Neuronal stem cell (in vitro differentiated cells): ENCODE data around the gene WDR53.
"Not testable (repeated sequence)": the region's sequence is repeated elsewhere in the genome, so short reads cannot be mapped to it uniquely, and the experiment has no call there.

Experiments used
- DNase-seq: peaks from one replicate; pipeline ENCODE4 v3.0.0-alpha.2; 2013; ENCODE audit warnings: low spot score
- H2AFZ ChIP-seq: one replicate; pipeline ENCODE4 v1.6.1; 2013; ENCODE audit warnings: mild to moderate bottlenecking, low read length, inconsistent platforms
- H2AK5ac ChIP-seq: 2 replicates; pipeline ENCODE4 v1.6.1; 2013; ENCODE audit warnings: low read depth, mild to moderate bottlenecking, inconsistent platforms, low read length, moderate library complexity, mixed read lengths
- H2BK120ac ChIP-seq: 2 replicates; pipeline ENCODE4 v1.6.1; 2013; ENCODE audit warnings: low read depth, mild to moderate bottlenecking, inconsistent platforms, low read length, moderate library complexity, mixed read lengths
- H2BK12ac ChIP-seq: one replicate; pipeline ENCODE4 v1.6.1; 2013; ENCODE audit warnings: low read length, inconsistent platforms
- H2BK15ac ChIP-seq: 2 replicates; pipeline ENCODE4 v1.6.1; 2013; ENCODE audit warnings: mild to moderate bottlenecking, low read length, inconsistent platforms, mixed read lengths
- H2BK5ac ChIP-seq: one replicate; pipeline ENCODE4 v1.6.1; 2013; ENCODE audit warnings: inconsistent platforms, mild to moderate bottlenecking, low read length, moderate library complexity
- H3K14ac ChIP-seq: one replicate; pipeline ENCODE4 v1.6.1; 2013; ENCODE audit warnings: low read length, inconsistent platforms
- H3K18ac ChIP-seq: 2 replicates; pipeline ENCODE4 v1.6.1; 2013; ENCODE audit warnings: low read length, inconsistent platforms
- H3K23ac ChIP-seq: 2 replicates; pipeline ENCODE4 v1.6.1; 2013; ENCODE audit warnings: low read depth, mild to moderate bottlenecking, mixed read lengths, low read length, inconsistent platforms; ENCODE audit not compliant: poor library complexity
- H3K27ac ChIP-seq: replicated peaks from 3 replicates; pipeline ENCODE4 v1.5.1; 2013; ENCODE audit warnings: low read length, inconsistent platforms
- H3K27me3 ChIP-seq, 3 experiments: 2 replicates each; pipeline ENCODE4 v1.6.1; 2013; ENCODE audit warnings: low read length in 3 of 3, mild to moderate bottlenecking in 2 of 3, inconsistent platforms in 1 of 3, low read depth in 1 of 3, mixed read lengths in 1 of 3, moderate library complexity in 1 of 3; ENCODE audit not compliant: control insufficient read depth in 3 of 3, insufficient read depth in 3 of 3
- H3K36me3 ChIP-seq, 2 donors: replicated peaks in 1 of 2; 2 replicates each; pipeline ENCODE4 v1.6.1; 2013; ENCODE audit warnings: low read length in 2 of 2; ENCODE audit not compliant: control insufficient read depth in 2 of 2, insufficient read depth in 2 of 2
- H3K4ac ChIP-seq: 2 replicates; pipeline ENCODE4 v1.6.1; 2013; ENCODE audit warnings: inconsistent platforms, mild to moderate bottlenecking, low read length, moderate library complexity
- H3K4me1 ChIP-seq, 2 donors: 1 replicate in 1 of 2; 2 replicates in 1 of 2; pipeline ENCODE4 v1.6.1; 2013; ENCODE audit warnings: low read length in 2 of 2, low read depth in 1 of 2; ENCODE audit not compliant: control insufficient read depth in 2 of 2, insufficient read depth in 1 of 2
- H3K4me2 ChIP-seq: one replicate; pipeline ENCODE4 v1.6.1; 2013; ENCODE audit warnings: mild to moderate bottlenecking, low read length, inconsistent platforms; ENCODE audit not compliant: insufficient read depth, poor library complexity, severe bottlenecking
- H3K4me3 ChIP-seq, 2 donors: 2 replicates each; pipeline ENCODE4 v1.5.1; 2013; ENCODE audit warnings: low read length in 2 of 2, mild to moderate bottlenecking in 2 of 2, inconsistent platforms in 1 of 2, moderate library complexity in 1 of 2
- H3K79me1 ChIP-seq: one replicate; pipeline ENCODE4 v1.6.1; 2013; ENCODE audit warnings: low read depth, mild to moderate bottlenecking, inconsistent platforms, low read length, moderate library complexity
- H3K9ac ChIP-seq: one replicate; pipeline ENCODE4 v1.6.1; 2013; ENCODE audit warnings: mild to moderate bottlenecking, low read depth, low read length, inconsistent platforms; ENCODE audit not compliant: poor library complexity
- H3K9me3 ChIP-seq, 2 donors: replicated peaks in 1 of 2; 2 replicates each; pipeline versions ENCODE3 to v1.6.1; 2013; ENCODE audit warnings: low read length in 2 of 2, mild to moderate bottlenecking in 2 of 2, inconsistent platforms in 1 of 2, low read depth in 1 of 2, mixed read lengths in 1 of 2, moderate library complexity in 1 of 2; ENCODE audit not compliant: control insufficient read depth in 2 of 2, insufficient read depth in 1 of 2
- H4K8ac ChIP-seq: one replicate; pipeline ENCODE4 v1.6.1; 2013; ENCODE audit warnings: low read depth, mild to moderate bottlenecking, inconsistent platforms, low read length, moderate library complexity
- H4K91ac ChIP-seq: one replicate; pipeline ENCODE4 v1.6.1; 2013; ENCODE audit warnings: low read length, low read depth, mild to moderate bottlenecking, inconsistent platforms; ENCODE audit not compliant: poor library complexity
- WGBS, 2 donors: extraction: QIAGEN DNeasy Blood & Tissue Kit; methylation state at CpG; one replicate each; pipeline ENCODE4 v1.1.7; 2013; ENCODE audit warnings: missing lambda C conversion rate in 2 of 2, mixed read lengths in 1 of 2; ENCODE audit not compliant: insufficient read length in 2 of 2, insufficient replicate concordance in 1 of 2; ENCODE audit errors: extremely low coverage in 2 of 2; 5-methylcytosine and 5-hydroxymethylcytosine counted together

The WDR53 gene

GRCh38 chr3:196597971-196598733 lies 29.8 kb upstream of the WDR53 start:
- not testable (repeated sequence) for H3K18ac ChIP-seq, H3K14ac ChIP-seq, H3K27me3 ChIP-seq, H3K36me3 ChIP-seq, H3K4me3 ChIP-seq, H3K27ac ChIP-seq, H3K79me1 ChIP-seq, H4K8ac ChIP-seq, H3K4me1 ChIP-seq, H3K23ac ChIP-seq, H2BK5ac ChIP-seq, H3K4ac ChIP-seq, H3K9me3 ChIP-seq, DNase-seq, H2AK5ac ChIP-seq, H2BK15ac ChIP-seq, H4K91ac ChIP-seq, H2BK120ac ChIP-seq, H3K9ac ChIP-seq, H3K4me2 ChIP-seq, H2BK12ac ChIP-seq
- peak overlapping the region; percentile 73 for H2AFZ ChIP-seq
- no CpG with 5 or more reads among the region's 25 CpGs for WGBS, 2 donors

GRCh38 chr3:196596355-196596754 lies 28.0 kb upstream of the WDR53 start:
- H4K8ac ChIP-seq = no peak overlapping the region
- no peak overlapping the region for H2BK12ac ChIP-seq
- no peak overlapping the region for H3K4ac ChIP-seq
- H3K27ac ChIP-seq = no peak overlapping the region
- H3K4me1 ChIP-seq = no peaks in the 10 kb centered on the region
- DNase-seq = no peak
- H3K27me3 ChIP-seq = no peaks in the 10 kb centered on the region
- H3K23ac ChIP-seq = no peak overlapping the region
- no peak overlapping the region for H2AK5ac ChIP-seq
- H2BK15ac ChIP-seq = no peak overlapping the region
- no peak overlapping the region for H3K9ac ChIP-seq
- no peak overlapping the region for H3K4me3 ChIP-seq
- whole genome bisulfite sequencing, 2 donors = no CpG with 5 or more reads among the region's 5 CpGs
- H3K4me2 ChIP-seq = no peak overlapping the region
- no peak overlapping the region for H4K91ac ChIP-seq
- H3K9me3 ChIP-seq = no peaks in the 10 kb centered on the region
- no peak overlapping the region for H3K14ac ChIP-seq
- no peaks in the 10 kb centered on the region for H3K36me3 ChIP-seq
- H2BK120ac ChIP-seq = no peak overlapping the region
- H3K18ac ChIP-seq = no peak overlapping the region
- peak overlapping the region; percentile 60 for H2AFZ ChIP-seq
- H3K79me1 ChIP-seq = no peaks in the 10 kb centered on the region
- no peak overlapping the region for H2BK5ac ChIP-seq

GRCh38 chr3:196590279-196590678 lies 21.9 kb upstream of the WDR53 start:
- no peak for DNase-seq
- Histone ChIP-seq H3K27me3 (no peaks in the 10 kb centered on the region), H3K18ac (no peak overlapping the region), H3K4me2 (no peak overlapping the region), H3K4me3 (no peak overlapping the region), H3K23ac (no peak overlapping the region), H3K79me1 (no peaks in the 10 kb centered on the region), H2AFZ (no peak overlapping the region), H3K36me3 (peaks cover 0 to 23% of the 10 kb centered on the region in 2 donors), H2BK5ac (no peak overlapping the region), H2BK12ac (no peak overlapping the region), H4K91ac (no peak overlapping the region), H3K4me1 (no peaks in the 10 kb centered on the region), H3K14ac (no peak overlapping the region), H2AK5ac (no peak overlapping the region), H3K27ac (no peak overlapping the region), H4K8ac (no peak overlapping the region), H3K9me3 (no peaks in the 10 kb centered on the region), H3K9ac (no peak overlapping the region), H2BK15ac (no peak overlapping the region), H2BK120ac (no peak overlapping the region), H3K4ac (no peak overlapping the region)
- WGBS, 2 donors = no CpG with 5 or more reads among the region's 5 CpGs

GRCh38 chr3:196585044-196585757 lies 16.8 kb upstream of the WDR53 start:
- Histone ChIP-seq H3K27ac (no peak overlapping the region), H2BK15ac (no peak overlapping the region), H3K36me3 (peaks cover 2 to 68% of the 10 kb centered on the region in 2 donors), H3K9me3 (no peaks in the 10 kb centered on the region), H2AFZ (no peak overlapping the region), H3K27me3 (no peaks in the 10 kb centered on the region), H3K23ac (no peak overlapping the region), H2BK120ac (no peak overlapping the region), H3K4me1 (no peaks in the 10 kb centered on the region), H3K9ac (no peak overlapping the region), H4K8ac (no peak overlapping the region), H2BK12ac (no peak overlapping the region), H2AK5ac (no peak overlapping the region), H4K91ac (no peak overlapping the region), H3K79me1 (no peaks in the 10 kb centered on the region), H3K14ac (no peak overlapping the region), H2BK5ac (no peak overlapping the region), H3K4me3 (no peak overlapping the region), H3K4ac (no peak overlapping the region), H3K18ac (no peak overlapping the region), H3K4me2 (no peak overlapping the region)
- whole genome bisulfite sequencing, 2 donors = no CpG with 5 or more reads among the region's 3 CpGs
- DNase-seq = no peak
